Measurements from ENCODE around the gene CPLX3.

CPLX3 gene

DNA sequence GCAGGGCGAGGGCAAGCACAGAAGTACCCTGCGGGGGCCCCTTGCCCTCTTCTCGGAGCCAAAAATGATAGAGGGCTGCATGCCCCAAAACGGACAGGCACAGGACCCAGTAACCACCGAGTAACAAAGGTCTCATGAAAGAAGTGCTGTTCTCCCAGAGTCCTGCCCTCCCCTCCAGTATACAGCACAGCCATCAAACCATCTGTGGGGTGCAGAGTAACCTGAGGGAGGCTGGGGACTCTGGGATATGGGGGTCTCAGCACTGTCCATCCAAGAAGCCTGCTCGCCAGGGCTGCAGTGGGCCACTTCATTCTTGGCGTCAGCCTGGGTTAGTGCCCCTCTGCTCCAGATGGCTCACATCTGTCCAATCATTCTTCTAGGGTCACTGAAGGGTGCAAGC lies 10.4 kb downstream of the CPLX3 start:
- Histone ChIP-seq H3K9ac (ENCODE audit: low read length) (no peak overlapping the region), H2AFZ (ENCODE audit: low read length) (no peak overlapping the region), H3K4me3 (ENCODE audit: low read depth, low read length, poor library complexity, severe bottlenecking) (no peak overlapping the region), H3K9me2 (ENCODE audit: low read depth, low read length) (no peaks in the 10 kb centered on the region), H3K4me1 (ENCODE audit: insufficient read depth, low read length, severe bottlenecking) (peaks cover 20% of the 10 kb centered on the region), H3K27ac (ENCODE audit: low read depth, low read length, poor library complexity, severe bottlenecking) (no peak overlapping the region), H3F3A (ENCODE audit: insufficient read depth, low read length) (no peaks in the 10 kb centered on the region), H3K4me2 (ENCODE audit: low read length) (no peak overlapping the region), H3K27me3 (ENCODE audit: insufficient read depth, low read length) (no peaks in the 10 kb centered on the region), H3K36me3 (ENCODE audit: insufficient read depth, low read length) (peaks cover 20% of the 10 kb centered on the region; the same call in 1 of the 2 replicates), H3K9me3 (ENCODE audit: low read length) (no peaks in the 10 kb centered on the region), H3K79me2 (ENCODE audit: insufficient read depth, low read length) (no peaks in the 10 kb centered on the region), H4K20me1 (ENCODE audit: insufficient read depth, low read length) (no peaks in the 10 kb centered on the region)
- TF ChIP-seq, protein P1, sequence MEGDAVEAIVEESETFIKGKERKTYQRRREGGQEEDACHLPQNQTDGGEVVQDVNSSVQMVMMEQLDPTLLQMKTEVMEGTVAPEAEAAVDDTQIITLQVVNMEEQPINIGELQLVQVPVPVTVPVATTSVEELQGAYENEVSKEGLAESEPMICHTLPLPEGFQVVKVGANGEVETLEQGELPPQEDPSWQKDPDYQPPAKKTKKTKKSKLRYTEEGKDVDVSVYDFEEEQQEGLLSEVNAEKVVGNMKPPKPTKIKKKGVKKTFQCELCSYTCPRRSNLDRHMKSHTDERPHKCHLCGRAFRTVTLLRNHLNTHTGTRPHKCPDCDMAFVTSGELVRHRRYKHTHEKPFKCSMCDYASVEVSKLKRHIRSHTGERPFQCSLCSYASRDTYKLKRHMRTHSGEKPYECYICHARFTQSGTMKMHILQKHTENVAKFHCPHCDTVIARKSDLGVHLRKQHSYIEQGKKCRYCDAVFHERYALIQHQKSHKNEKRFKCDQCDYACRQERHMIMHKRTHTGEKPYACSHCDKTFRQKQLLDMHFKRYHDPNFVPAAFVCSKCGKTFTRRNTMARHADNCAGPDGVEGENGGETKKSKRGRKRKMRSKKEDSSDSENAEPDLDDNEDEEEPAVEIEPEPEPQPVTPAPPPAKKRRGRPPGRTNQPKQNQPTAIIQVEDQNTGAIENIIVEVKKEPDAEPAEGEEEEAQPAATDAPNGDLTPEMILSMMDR (IDR thresholded peaks at IDR 0.05; ENCODE audit: low read length): no peak
- no peak for TF ChIP-seq EZH2 (IDR thresholded peaks at IDR 0.05; ENCODE audit: borderline replicate concordance, low read length)

DNA sequence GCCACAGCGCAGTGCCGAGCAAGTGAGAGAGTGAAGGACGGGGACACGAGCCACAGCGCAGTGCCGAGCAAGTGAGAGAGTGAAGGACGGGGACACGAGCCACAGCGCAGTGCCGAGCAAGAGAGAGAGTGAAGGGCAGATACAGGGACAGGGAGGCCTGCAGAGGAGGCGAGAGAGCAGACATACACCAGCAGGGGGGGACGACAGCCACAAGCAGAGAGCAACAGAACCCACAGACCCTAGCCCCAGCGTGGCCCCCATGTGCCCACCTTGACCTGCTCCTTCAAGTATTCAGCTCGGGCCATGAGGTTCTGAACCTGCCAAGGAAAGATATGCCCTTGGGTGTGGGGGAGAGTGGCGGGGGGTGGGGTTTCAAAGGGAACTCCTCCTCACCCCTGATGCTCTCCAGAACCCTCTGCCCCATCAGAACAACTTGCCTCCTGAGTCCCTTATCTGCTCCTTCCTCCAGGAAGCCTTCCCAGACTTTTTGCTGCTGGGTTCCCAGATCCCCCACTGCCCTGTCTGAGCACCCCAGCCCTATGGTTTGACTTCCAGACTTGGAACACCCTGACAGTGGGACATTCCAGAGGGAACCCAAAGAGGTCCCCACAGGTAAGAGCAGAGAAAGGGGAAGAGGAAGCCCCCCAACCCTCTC lies 11.2 kb downstream of the CPLX3 start:
- no peaks in the 10 kb centered on the region for H3K9me2 ChIP-seq (ENCODE audit: low read depth, low read length)
- no peak overlapping the region for H3K9ac ChIP-seq (ENCODE audit: low read length)
- H3K79me2 ChIP-seq (ENCODE audit: insufficient read depth, low read length): no peaks in the 10 kb centered on the region
- TF ChIP-seq, protein P1 (IDR thresholded peaks at IDR 0.05; ENCODE audit: low read length): no peak
- TF ChIP-seq EZH2 (IDR thresholded peaks at IDR 0.05; ENCODE audit: borderline replicate concordance, low read length): no peak
- no peak overlapping the region for H2AFZ ChIP-seq (ENCODE audit: low read length)
- H3K27ac ChIP-seq (ENCODE audit: low read depth, low read length, poor library complexity, severe bottlenecking): no peak overlapping the region
- H3F3A ChIP-seq (ENCODE audit: insufficient read depth, low read length): no peaks in the 10 kb centered on the region
- no peak overlapping the region for H3K4me2 ChIP-seq (ENCODE audit: low read length)
- H3K9me3 ChIP-seq (ENCODE audit: low read length): no peaks in the 10 kb centered on the region
- peaks cover 25% of the 10 kb centered on the region for H3K4me1 ChIP-seq (ENCODE audit: insufficient read depth, low read length, severe bottlenecking)
- H3K27me3 ChIP-seq (ENCODE audit: insufficient read depth, low read length): no peaks in the 10 kb centered on the region
- no peaks in the 10 kb centered on the region for H4K20me1 ChIP-seq (ENCODE audit: insufficient read depth, low read length)
- H3K36me3 ChIP-seq (ENCODE audit: insufficient read depth, low read length): peaks cover 20% of the 10 kb centered on the region; the same call in 1 of the 2 replicates
- no peak overlapping the region for H3K4me3 ChIP-seq (ENCODE audit: low read depth, low read length, poor library complexity, severe bottlenecking)

DNA sequence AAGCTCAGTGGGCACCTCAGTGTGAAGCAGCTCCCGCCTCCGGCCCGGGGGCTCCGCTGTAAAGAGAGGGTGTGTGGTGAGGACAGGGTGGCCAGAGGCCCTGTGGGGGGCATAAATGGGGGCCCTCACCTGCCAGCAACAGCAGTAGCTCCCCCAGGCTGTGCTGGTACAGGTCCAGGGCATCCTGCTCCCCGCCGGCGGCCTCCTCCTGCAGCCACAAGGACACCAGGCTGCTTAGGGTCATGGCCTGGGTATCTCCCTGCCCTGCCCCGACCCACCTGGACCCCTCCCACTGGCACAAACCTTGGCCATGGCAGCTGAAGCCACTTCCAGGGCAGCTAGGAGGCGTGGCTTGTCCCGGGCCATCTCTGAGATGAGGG lies 11.7 kb downstream of the CPLX3 start:
- H3K27me3 ChIP-seq (ENCODE audit: insufficient read depth, low read length): no peaks in the 10 kb centered on the region
- H2AFZ ChIP-seq (ENCODE audit: low read length): no peak overlapping the region
- no peak overlapping the region for H3K4me2 ChIP-seq (ENCODE audit: low read length)
- peaks cover 20% of the 10 kb centered on the region; the same call in 1 of the 2 replicates for H3K36me3 ChIP-seq (ENCODE audit: insufficient read depth, low read length)
- H3F3A ChIP-seq (ENCODE audit: insufficient read depth, low read length): no peaks in the 10 kb centered on the region
- H3K4me3 ChIP-seq (ENCODE audit: low read depth, low read length, poor library complexity, severe bottlenecking): no peak overlapping the region
- H3K9me2 ChIP-seq (ENCODE audit: low read depth, low read length): no peaks in the 10 kb centered on the region
- no peaks in the 10 kb centered on the region for H3K9me3 ChIP-seq (ENCODE audit: low read length)
- H3K9ac ChIP-seq (ENCODE audit: low read length): no peak overlapping the region
- H4K20me1 ChIP-seq (ENCODE audit: insufficient read depth, low read length): no peaks in the 10 kb centered on the region
- H3K4me1 ChIP-seq (ENCODE audit: insufficient read depth, low read length, severe bottlenecking): peaks cover 26% of the 10 kb centered on the region
- H3K79me2 ChIP-seq (ENCODE audit: insufficient read depth, low read length): no peaks in the 10 kb centered on the region
- H3K27ac ChIP-seq (ENCODE audit: low read depth, low read length, poor library complexity, severe bottlenecking): no peak overlapping the region
- no peak for TF ChIP-seq EZH2 (IDR thresholded peaks at IDR 0.05; ENCODE audit: borderline replicate concordance, low read length)
- TF ChIP-seq, protein P1 (IDR thresholded peaks at IDR 0.05; ENCODE audit: low read length): no peak

Data from OCI-LY1 (cell line).